Neural cell (in vitro differentiated cells): ENCODE results near the gene SNX30. TPM values are rescaled to one million over a fixed set of nuclear protein-coding genes. Genes with fewer than 3 reads are reported as not detected.

Experiments used
- H2AFZ ChIP-seq: fragments of 200-600, 300-800 bp; sonication (generic), shearing (Covaris generic); 2 replicates; pipeline ENCODE4 v1.6.0; 2014; ENCODE audit warnings: low read depth, mild to moderate bottlenecking, antibody characterized with exemption, low read length, moderate library complexity
- H3F3A ChIP-seq: fragments of 200-600 bp; shearing (Covaris generic); 2 replicates; pipeline ENCODE4 v1.6.1; 2016; ENCODE audit warnings: mild to moderate bottlenecking, moderate library complexity, mixed read lengths, antibody characterized with exemption, low read length; ENCODE audit not compliant: insufficient read depth, poor library complexity, severe bottlenecking
- H3K27ac ChIP-seq: fragments of 200-600, 300-800 bp; sonication (generic), shearing (Covaris generic); 2 replicates; pipeline ENCODE4 v1.5.1; 2014; ENCODE audit warnings: mild to moderate bottlenecking, low read length, moderate library complexity
- H3K27me3 ChIP-seq: fragments of 300-800, 200-600 bp; sonication (generic), shearing (Covaris generic); 2 replicates; pipeline ENCODE4 v1.6.0; 2014; ENCODE audit warnings: mild to moderate bottlenecking, low read depth, low read length, moderate library complexity; ENCODE audit not compliant: insufficient read depth
- H3K36me3 ChIP-seq: fragments of 300-800, 200-600 bp; sonication (generic), shearing (Covaris generic); 2 replicates; pipeline ENCODE4 v1.5.1; 2014; ENCODE audit warnings: mild to moderate bottlenecking, antibody characterized with exemption, low read length, moderate library complexity; ENCODE audit not compliant: insufficient read depth
- H3K4me2 ChIP-seq: fragments of 300-800, 200-600 bp; sonication (generic), shearing (Covaris generic); 2 replicates; pipeline ENCODE4 v1.6.0; 2014; ENCODE audit warnings: mild to moderate bottlenecking, low read length
- H3K4me3 ChIP-seq: fragments of 300-800, 200-600 bp; sonication (generic), shearing (Covaris generic); 2 replicates; pipeline ENCODE4 v1.5.1; 2014; ENCODE audit warnings: mild to moderate bottlenecking, low read length, moderate library complexity
- H3K79me2 ChIP-seq: fragments of 200-600 bp; shearing (Covaris generic); replicated peaks from 2 replicates; pipeline ENCODE4 v1.6.0; 2014; ENCODE audit warnings: mild to moderate bottlenecking, low read length, moderate library complexity; ENCODE audit not compliant: insufficient read depth
- H3K9ac ChIP-seq: fragments of 300-800, 200-600 bp; sonication (generic), shearing (Covaris generic); 2 replicates; pipeline ENCODE4 v1.6.1; 2016; ENCODE audit warnings: mild to moderate bottlenecking, low read length, mixed read lengths
- H3K9me2 ChIP-seq: fragments of 200-600 bp; shearing (Covaris generic); 2 replicates; pipeline ENCODE4 v1.6.1; 2016; ENCODE audit warnings: mild to moderate bottlenecking, low read length, mixed read lengths; ENCODE audit not compliant: insufficient read depth
- H3K9me3 ChIP-seq: fragments of 200-600, 300-800 bp; sonication (generic), shearing (Covaris generic); 2 replicates; pipeline ENCODE4 v1.6.1; 2016; ENCODE audit warnings: mild to moderate bottlenecking, mixed run types, low read length, moderate library complexity, mixed read lengths
- H4K20me1 ChIP-seq: fragments of 200-600 bp; shearing (Covaris generic); 2 replicates; pipeline ENCODE4 v1.6.1; 2016; ENCODE audit warnings: mild to moderate bottlenecking, mixed run types; ENCODE audit not compliant: insufficient read depth
- EP300 ChIP-seq: fragments of 450-650 bp; conservative IDR thresholded peaks from 2 replicates; pipeline ENCODE4 v1.6.1; 2014; ENCODE audit warnings: antibody characterized with exemption, mild to moderate bottlenecking, moderate library complexity; ENCODE audit not compliant: poor library complexity, severe bottlenecking
- EZH2 ChIP-seq: fragments of 200-600, 300-800 bp; shearing (Covaris generic), sonication (generic); IDR thresholded peaks from 2 replicates; pipeline ENCODE4 v1.6.1; 2014; ENCODE audit warnings: antibody characterized with exemption, low read length, borderline replicate concordance, mild to moderate bottlenecking; ENCODE audit not compliant: insufficient read depth, poor library complexity, severe bottlenecking
- MXI1 ChIP-seq: fragments of 450-650 bp; conservative IDR thresholded peaks from 2 replicates; pipeline ENCODE4 v1.6.1; 2014; ENCODE audit warnings: antibody characterized with exemption, mild to moderate bottlenecking; ENCODE audit not compliant: poor library complexity, severe bottlenecking
- POLR2AphosphoS5 ChIP-seq: IDR thresholded peaks from 2 replicates; pipeline ENCODE4 v1.6.1; 2012
- RAD21 ChIP-seq: fragments of 450-650 bp; conservative IDR thresholded peaks from 2 replicates; pipeline ENCODE4 v1.6.1; 2014; ENCODE audit warnings: antibody characterized with exemption, mild to moderate bottlenecking, moderate library complexity
- SMC3 ChIP-seq: fragments of 450-650 bp; conservative IDR thresholded peaks from 2 replicates; pipeline ENCODE4 v1.6.1; 2014; ENCODE audit warnings: antibody characterized with exemption, mild to moderate bottlenecking, moderate library complexity; ENCODE audit not compliant: poor library complexity
- TAF1 ChIP-seq: IDR thresholded peaks from 2 replicates; pipeline ENCODE4 v1.6.1; 2012; ENCODE audit warnings: low read depth
- polyA plus RNA-seq: library from polyadenylated mRNA; depleted of rRNA; stranded (reverse); fragments of >200 nt; gene quantifications from 2 replicates; pipeline ENCODE4 v1.2.3, GENCODE V29; 2014
- TF ChIP-seq, protein P1 (sequence below): IDR thresholded peaks from 2 replicates; pipeline ENCODE4 v1.6.1; 2012; ENCODE audit warnings: borderline replicate concordance
- TF ChIP-seq, protein P2 (sequence below): fragments of 450-650 bp; IDR thresholded peaks from 2 replicates; pipeline ENCODE4 v1.5.1; 2014; ENCODE audit warnings: antibody characterized with exemption, mild to moderate bottlenecking, moderate library complexity; ENCODE audit not compliant: poor library complexity, severe bottlenecking

Gene SNX30
- polyA plus RNA-seq, 1 donor from 2014 or later, result 30.0 TPM

DNA sequence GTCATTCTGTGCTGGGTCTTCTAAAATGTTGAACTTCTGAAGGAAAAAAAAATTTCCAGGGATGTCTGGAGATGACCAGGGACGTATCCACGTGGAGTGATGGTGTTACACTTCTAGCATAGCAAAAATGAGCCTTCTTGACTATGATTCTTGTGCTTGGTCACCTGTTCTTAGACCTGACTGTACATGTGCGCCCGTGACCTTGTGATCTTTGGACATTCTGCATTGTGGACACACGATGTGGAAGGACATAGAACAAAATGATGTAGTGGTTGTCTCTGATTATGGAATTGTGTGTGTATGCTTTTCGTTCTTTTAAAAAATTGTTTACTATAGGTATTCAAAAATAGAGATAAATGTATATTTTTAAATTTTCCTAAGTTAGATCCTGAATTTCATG lies 61.0 kb downstream of the SNX30 start:
- H3K36me3 ChIP-seq, result no peaks in the 10 kb centered on the region
- H3K4me2 ChIP-seq, result no peak overlapping the region
- H2AFZ ChIP-seq, result no peak overlapping the region
- H3K9ac ChIP-seq, result no peak overlapping the region
- TF ChIP-seq EP300 (no peak), POLR2AphosphoS5 (no peak), RAD21 (no peak), SMC3 (no peak), EZH2 (no peak), MXI1 (no peak), TAF1 (no peak)
- TF ChIP-seq, protein P1, sequence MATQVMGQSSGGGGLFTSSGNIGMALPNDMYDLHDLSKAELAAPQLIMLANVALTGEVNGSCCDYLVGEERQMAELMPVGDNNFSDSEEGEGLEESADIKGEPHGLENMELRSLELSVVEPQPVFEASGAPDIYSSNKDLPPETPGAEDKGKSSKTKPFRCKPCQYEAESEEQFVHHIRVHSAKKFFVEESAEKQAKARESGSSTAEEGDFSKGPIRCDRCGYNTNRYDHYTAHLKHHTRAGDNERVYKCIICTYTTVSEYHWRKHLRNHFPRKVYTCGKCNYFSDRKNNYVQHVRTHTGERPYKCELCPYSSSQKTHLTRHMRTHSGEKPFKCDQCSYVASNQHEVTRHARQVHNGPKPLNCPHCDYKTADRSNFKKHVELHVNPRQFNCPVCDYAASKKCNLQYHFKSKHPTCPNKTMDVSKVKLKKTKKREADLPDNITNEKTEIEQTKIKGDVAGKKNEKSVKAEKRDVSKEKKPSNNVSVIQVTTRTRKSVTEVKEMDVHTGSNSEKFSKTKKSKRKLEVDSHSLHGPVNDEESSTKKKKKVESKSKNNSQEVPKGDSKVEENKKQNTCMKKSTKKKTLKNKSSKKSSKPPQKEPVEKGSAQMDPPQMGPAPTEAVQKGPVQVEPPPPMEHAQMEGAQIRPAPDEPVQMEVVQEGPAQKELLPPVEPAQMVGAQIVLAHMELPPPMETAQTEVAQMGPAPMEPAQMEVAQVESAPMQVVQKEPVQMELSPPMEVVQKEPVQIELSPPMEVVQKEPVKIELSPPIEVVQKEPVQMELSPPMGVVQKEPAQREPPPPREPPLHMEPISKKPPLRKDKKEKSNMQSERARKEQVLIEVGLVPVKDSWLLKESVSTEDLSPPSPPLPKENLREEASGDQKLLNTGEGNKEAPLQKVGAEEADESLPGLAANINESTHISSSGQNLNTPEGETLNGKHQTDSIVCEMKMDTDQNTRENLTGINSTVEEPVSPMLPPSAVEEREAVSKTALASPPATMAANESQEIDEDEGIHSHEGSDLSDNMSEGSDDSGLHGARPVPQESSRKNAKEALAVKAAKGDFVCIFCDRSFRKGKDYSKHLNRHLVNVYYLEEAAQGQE, result no peak
- TF ChIP-seq, protein P2, sequence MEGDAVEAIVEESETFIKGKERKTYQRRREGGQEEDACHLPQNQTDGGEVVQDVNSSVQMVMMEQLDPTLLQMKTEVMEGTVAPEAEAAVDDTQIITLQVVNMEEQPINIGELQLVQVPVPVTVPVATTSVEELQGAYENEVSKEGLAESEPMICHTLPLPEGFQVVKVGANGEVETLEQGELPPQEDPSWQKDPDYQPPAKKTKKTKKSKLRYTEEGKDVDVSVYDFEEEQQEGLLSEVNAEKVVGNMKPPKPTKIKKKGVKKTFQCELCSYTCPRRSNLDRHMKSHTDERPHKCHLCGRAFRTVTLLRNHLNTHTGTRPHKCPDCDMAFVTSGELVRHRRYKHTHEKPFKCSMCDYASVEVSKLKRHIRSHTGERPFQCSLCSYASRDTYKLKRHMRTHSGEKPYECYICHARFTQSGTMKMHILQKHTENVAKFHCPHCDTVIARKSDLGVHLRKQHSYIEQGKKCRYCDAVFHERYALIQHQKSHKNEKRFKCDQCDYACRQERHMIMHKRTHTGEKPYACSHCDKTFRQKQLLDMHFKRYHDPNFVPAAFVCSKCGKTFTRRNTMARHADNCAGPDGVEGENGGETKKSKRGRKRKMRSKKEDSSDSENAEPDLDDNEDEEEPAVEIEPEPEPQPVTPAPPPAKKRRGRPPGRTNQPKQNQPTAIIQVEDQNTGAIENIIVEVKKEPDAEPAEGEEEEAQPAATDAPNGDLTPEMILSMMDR, result no peak
- no peak overlapping the region for H3K4me3 ChIP-seq
- H3K9me3 ChIP-seq, result no peaks in the 10 kb centered on the region
- no peaks in the 10 kb centered on the region for H3K9me2 ChIP-seq
- no peaks in the 10 kb centered on the region for H3K27me3 ChIP-seq
- no peaks in the 10 kb centered on the region for H3F3A ChIP-seq
- no peak overlapping the region for H3K27ac ChIP-seq
- H4K20me1 ChIP-seq, result no peaks in the 10 kb centered on the region
- H3K79me2 ChIP-seq, result no peaks in the 10 kb centered on the region

DNA sequence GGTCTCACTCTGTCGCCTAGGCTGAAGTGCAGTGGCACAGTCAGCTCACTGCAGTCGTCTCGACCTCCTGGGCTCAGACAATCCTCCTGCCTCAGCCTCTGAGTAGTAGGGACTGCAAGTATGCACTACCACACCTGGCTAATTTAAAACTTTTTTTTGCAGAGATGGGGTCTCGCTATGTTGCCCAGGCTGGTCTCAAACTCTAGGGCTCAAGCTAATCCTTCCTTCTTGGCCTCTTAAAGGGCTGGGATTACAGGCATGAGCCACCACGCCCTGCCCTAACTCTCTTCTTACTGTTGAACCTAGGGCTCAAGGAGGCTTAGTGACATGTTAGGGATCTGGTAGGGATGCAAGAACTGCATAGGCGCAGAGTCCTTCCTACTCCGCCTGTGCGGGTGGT lies 65.3 kb downstream of the SNX30 start:
- no peaks in the 10 kb centered on the region for H3F3A ChIP-seq
- H3K79me2 ChIP-seq, result no peaks in the 10 kb centered on the region
- no peaks in the 10 kb centered on the region for H3K9me2 ChIP-seq
- H3K27me3 ChIP-seq, result no peaks in the 10 kb centered on the region
- no peaks in the 10 kb centered on the region for H4K20me1 ChIP-seq
- H3K36me3 ChIP-seq, result no peaks in the 10 kb centered on the region
- no peak overlapping the region for H3K27ac ChIP-seq
- no peak overlapping the region for H3K4me3 ChIP-seq
- H3K9ac ChIP-seq, result no peak overlapping the region
- H3K4me2 ChIP-seq, result no peak overlapping the region
- H2AFZ ChIP-seq, result no peak overlapping the region
- H3K9me3 ChIP-seq, result no peaks in the 10 kb centered on the region
- TF ChIP-seq EZH2 (no peak), MXI1 (no peak), SMC3 (no peak), POLR2AphosphoS5 (no peak), EP300 (no peak), RAD21 (no peak), TAF1 (no peak)
- TF ChIP-seq, protein P2, result no peak
- TF ChIP-seq, protein P1, result no peak
